GM12875 (cell line): ENCODE measurements around the gene CBY1.
A peak's percentile ranks its signal among the peaks of the same experiment; 100 is the strongest.

Source experiments
- H3K4me3 ChIP-seq: one replicate; pipeline ENCODE4 v1.5.1; 2011; ENCODE audit warnings: low read depth, low read length, control low read depth
- CTCF ChIP-seq: IDR thresholded peaks from 2 replicates; pipeline ENCODE4 v1.5.1; 2011; ENCODE audit warnings: low read depth, mild to moderate bottlenecking, control low read depth, inconsistent platforms, low read length, moderate library complexity, borderline replicate concordance; ENCODE audit not compliant: insufficient read depth

CBY1 gene

DNA sequence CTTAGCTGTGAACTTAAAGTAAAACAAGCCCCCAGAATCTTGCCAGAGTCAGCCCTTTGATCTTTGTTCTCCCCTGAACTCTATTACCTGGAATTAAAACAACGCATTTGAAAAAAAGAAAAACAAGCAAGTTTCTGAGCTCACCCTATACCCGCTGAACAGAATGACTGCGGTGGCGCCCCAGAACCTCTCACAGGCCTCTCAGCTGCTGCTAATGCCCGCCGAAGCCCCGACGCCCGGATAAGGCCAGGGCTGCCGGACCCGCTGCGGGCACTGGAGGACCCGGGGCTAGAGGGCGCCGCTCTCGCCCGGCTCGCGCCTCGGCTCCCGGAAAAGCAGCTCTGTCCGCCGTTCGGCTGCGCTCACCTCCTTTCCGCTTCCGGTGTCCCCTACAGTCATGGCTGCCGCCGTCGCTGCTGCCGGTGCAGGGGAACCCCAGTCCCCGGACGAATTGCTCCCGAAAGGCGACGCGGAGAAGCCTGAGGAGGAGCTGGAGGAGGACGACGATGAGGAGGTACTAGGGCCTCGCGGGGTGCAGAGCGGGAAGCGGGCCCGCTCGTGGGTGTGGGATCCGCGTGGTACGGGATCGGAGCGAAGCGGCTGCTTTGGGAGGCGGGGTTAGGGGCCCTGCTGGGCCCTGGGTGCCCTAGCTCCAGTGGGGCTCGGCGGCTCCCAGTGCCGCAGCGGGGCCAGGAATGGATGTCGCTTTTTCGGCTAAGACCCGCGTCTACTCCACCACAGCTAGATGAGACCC lies 25.3 kb downstream of the CBY1 start, which contains the start of gene TOMM22:
Gene TOMM22, plus strand, starts transcription at position 376 of the 754 bp plus-strand sequence. Its CDS starts 22 bp downstream, at position 398.
- peak within 1 kb of the TSS; percentile 98 for H3K4me3 ChIP-seq
- peak; percentile 75 for TF ChIP-seq CTCF

GRCh38 chr22:38684895-38685294 lies 28.5 kb downstream of the CBY1 start:
- no peak for TF ChIP-seq CTCF
- no peak overlapping the region for H3K4me3 ChIP-seq

GRCh38 chr22:38685761-38686160 lies 29.3 kb downstream of the CBY1 start:
- TF ChIP-seq CTCF, result no peak
- H3K4me3 ChIP-seq, result no peak overlapping the region

- no peak for TF ChIP-seq CTCF
- H3K4me3 ChIP-seq, result no peak overlapping the region
Observed at GRCh38 chr22:38689651-38690050, 33.2 kb downstream of the CBY1 start.

DNA sequence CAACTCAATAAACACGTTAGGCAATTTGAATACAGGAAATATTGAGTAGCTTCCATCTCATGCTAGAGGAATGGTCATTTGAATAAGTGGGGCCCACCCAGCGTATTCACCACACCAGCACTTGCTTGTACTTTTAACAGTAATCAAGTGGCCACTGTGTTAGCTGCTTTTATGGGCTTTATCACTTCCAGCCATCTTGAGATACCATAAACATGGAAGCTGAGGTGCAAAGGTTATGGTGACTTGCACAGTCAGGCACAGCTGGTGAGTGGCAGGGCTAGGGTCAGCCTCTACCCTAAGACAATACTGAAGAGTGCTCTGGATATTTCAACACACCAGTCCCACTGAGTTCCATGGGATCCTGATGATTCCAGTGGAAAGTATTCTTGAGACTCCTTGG lies 37.6 kb downstream of the CBY1 start:
- no peak overlapping the region for H3K4me3 ChIP-seq
- TF ChIP-seq CTCF, result no peak

GRCh38 chr22:38694940-38695339 lies 38.5 kb downstream of the CBY1 start:
- TF ChIP-seq CTCF, result no peak

More at GRCh38 chr22:38694940-38695339, 38.5 kb downstream of the CBY1 start:
- H3K4me3 ChIP-seq, result no peak overlapping the region
